GM21529 (cell line): ENCODE results near the gene COX8C.

Experiments used
- ATAC-seq: cut with Tn5 transposase; IDR thresholded peaks from one replicate; pipeline ENCODE4 v1.9.1; 2021; ENCODE audit not compliant: unreplicated experiment

COX8C gene

GRCh38 chr14:93346926-93347721, at the start of gene COX8C:
Gene COX8C, plus strand, starts transcription at chr14:93347182. Its CDS starts 87 bp downstream, at chr14:93347269.
- no peak for ATAC-seq

GRCh38 chr14:93299416-93299815, 47.6 kb upstream of the COX8C start:
- ATAC-seq = no peak

DNA sequence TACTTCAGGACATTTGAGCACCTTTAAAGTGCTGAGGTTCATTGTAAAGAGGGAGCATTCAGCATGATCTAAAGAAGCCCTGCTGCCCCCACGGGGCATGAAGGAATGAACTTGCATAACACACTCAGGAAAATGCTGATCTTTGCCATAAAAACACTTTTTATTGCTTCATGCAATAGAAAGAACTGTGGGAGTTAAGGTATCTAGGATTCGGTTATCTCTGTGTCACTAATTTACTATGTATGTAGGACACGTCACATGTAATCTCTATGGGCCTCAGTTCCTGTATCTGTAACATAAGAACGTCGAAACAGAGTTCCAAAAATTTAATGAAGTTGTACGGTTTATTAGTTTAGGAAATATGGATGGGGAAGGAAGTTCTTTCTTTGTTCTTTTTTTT, 47.1 kb upstream of the COX8C start:
- ATAC-seq = no peak

- ATAC-seq = no peak
Measured at GRCh38 chr14:93301821-93302447, 45.0 kb upstream of the COX8C start.

DNA sequence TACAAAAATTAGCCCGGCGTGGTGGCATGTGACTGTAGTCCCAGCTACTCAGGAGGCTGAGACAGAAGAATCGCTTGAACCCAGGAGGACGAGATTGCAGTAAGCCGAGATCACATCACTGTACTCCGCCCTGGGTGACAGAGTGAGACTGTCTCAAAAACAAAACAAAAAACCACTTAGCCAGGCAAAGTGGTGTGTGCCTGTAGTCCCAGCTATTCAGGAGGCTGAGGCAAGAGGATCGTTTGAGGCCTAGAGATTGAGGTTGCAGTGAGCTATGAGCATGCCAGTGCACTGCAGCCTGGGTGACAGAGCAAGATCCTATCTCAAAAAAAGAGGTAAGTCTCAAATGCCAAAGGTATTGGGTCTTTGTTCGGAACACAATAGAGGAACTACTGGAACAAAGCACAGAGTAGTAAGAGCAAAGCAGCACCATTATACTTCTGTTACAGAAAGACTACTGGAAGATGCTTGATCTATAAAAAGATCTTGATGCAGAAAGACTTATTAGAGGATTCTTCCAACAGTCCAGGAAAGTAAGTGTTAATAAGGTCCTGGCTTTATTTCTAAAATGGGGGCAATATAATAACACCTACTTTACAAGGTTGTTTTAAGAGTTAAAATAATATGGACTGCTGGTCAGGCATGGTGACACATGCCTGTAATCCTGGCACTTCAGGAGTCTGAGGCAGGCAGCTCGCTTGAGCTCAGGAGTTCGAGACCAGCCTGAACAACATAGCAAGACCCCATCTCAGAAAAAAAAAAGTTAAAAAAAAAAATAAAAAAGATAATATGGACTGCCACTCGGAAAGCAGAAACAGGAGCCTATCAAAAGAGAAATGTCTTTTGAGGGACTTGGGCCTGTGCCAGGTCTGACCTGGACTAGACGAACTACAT, 44.0 kb upstream of the COX8C start:
- no peak for ATAC-seq

GRCh38 chr14:93303659-93304058, 43.3 kb upstream of the COX8C start:
- ATAC-seq = no peak

DNA sequence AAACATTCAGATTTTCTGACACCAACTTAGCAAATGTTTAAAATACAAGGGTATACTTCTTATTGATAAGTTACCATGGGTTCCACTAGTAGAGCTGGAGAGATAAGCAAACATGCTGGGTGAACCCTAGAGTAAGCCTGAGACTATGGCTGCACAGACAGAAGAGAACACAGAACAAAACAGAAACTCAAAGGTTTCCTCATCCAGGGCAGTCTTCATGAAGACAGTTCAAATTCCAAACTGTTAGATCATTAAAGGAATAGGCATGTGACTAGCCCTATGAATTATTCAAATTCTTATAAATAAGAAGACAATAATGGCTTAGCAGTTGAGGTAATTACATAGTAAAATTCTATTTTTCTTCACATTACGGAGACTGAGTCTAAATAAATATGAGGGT, 42.2 kb upstream of the COX8C start:
- no peak for ATAC-seq

GRCh38 chr14:93305725-93306418, 41.1 kb upstream of the COX8C start:
- ATAC-seq = no peak

DNA sequence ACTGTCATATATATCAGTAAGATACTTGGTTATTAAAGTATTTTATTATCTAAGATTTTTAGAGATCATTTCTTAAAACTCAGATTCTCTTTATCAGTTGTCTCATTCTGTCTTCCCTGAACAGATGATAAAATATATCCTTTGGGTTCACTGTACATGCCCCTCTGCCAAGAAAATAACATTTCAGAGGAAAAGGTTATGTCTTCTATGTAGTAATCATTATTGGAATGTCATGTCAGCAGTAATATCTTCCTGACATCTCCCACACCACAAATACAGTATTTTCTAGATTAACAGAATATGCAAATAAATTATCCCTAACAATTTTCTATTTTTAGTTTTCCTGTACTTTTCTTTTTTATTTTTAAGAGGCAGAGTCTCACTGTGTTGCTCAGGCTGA, 40.2 kb upstream of the COX8C start:
- ATAC-seq = no peak

DNA sequence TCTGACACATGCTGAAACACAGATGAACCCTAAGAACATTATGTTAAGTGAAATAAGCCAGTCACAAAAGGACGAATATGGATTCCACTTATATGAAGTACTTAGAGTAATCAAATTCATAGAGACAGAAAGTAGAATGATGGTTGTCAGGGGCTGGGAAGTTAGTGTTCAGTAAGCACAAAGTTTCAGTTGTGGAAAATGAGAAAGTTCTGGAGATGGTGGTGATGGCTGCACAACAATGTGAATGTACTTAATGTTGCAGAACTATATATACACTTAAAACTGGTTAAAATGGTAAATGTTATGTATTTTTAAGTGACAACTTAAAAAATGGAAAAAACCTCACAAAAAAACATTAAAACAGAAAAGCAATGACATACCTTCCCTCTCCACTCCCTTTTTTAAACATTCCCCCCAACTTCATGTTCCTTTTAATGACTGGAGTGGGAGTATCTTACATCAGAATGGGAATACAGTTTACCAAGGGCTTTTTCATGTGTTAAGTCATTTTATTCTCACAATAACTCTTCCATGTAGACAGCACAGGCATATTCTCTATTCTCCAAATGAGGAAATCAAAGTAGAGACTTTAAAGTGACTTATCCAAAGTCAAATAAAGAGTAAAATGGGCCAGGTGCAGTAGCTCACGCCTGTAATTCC, 38.2 kb upstream of the COX8C start:
- ATAC-seq = no peak

DNA sequence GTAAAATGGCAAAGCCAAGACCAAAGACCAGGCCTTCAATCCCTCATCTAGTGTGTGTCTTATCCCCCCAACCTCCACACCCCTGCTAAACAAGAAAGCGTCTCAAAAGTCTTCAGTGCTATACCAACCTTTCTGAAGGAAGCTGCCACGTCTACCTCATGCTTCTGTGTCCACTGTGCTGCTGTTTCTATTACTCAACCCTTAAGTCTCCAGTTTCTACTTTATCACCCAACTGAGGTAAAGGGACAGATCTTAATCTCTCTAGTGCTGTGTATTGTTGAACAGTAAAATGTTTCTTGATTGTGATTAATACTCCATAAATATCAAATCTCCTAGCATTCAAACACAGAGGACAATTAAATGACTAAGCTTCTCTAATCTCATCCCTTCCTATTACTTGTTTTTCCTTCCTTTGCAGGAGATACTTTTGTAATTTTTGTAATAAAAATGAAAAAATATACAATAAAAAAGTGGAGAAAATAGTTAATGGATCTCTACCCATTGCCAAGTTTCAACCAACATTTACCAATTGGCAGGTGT, 37.5 kb upstream of the COX8C start:
- ATAC-seq = no peak

- no peak for ATAC-seq
Measured at GRCh38 chr14:93311082-93311481, 35.9 kb upstream of the COX8C start.

- ATAC-seq = no peak
Measured at GRCh38 chr14:93315575-93315974, 31.4 kb upstream of the COX8C start.

DNA sequence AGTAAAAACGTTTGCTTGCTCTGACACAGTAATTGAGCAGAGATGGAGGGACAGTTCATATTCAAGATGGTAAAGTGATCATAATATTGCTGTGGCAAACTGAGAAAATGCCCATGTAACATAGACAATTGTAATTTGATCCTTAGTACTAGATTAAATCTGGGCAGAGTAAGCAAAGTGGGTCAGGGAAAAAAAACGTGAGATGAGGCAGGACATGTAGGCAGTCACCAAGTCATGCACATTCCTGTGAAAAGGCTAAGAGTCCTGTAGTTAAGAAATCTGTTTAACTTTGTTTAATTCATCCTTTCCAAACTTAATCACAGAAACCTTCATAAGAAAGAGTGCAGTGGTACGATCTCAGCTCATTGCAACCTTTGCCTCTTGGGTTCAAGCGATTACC, 30.3 kb upstream of the COX8C start:
- ATAC-seq = no peak

- ATAC-seq = no peak
Measured at GRCh38 chr14:93317210-93317874, 29.6 kb upstream of the COX8C start.

- ATAC-seq = no peak
Measured at GRCh38 chr14:93317875-93318807, 28.8 kb upstream of the COX8C start.

DNA sequence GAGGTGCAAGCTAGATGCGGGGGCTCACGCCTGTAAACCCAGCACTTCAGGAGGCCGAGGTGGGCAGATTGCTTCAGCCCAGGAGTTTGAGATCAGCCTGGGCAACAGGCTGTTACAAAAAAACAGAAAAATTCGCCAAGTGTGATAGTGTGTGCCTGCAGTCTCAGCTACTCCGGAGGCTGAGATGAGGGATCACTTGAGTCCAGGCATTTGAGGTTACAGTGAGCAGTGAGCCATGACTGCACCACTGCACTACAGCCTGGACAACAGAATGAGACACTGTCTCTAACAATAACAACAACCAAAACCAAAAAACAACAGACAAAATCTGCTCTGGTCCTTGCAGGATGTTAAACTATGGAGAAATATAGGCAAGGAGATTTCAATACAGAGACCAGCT, 28.1 kb upstream of the COX8C start:
- ATAC-seq = no peak

- no peak for ATAC-seq
Measured at GRCh38 chr14:93319494-93319893, 27.5 kb upstream of the COX8C start.

DNA sequence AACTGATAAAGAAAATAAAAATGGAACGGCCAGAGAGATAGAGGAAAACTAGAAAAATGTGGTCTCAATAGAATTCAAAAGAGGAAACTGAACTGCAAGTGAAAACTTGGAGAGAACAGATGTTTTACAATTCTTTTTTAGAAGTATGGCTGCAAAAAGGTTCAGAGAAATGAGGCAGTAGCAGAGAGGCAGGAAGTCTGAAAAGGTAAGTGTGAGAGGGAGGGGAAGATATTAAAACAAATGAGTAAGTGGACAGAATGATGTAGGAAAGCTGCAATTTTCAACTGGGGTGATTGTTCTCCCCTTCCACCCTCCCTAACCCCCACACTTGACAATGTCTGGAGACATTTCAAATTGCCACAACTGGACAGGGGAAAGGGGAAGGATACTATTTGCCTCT, 27.0 kb upstream of the COX8C start:
- no peak for ATAC-seq
